NCI-H69 (cell line): ENCODE data around the gene STXBP5.
A peak's percentile ranks its signal among the peaks of the same experiment; 100 is the strongest.

ENCODE experiments used
- DNase-seq: peaks from one replicate; lab custom pipeline; 2025; lab: John Stamatoyannopoulos, UW

Gene STXBP5

GRCh38 chr6:147178355-147178754, 25.9 kb upstream of the STXBP5 start:
- DNase-seq = no peak

- DNase-seq = no peak
Observed at GRCh38 chr6:147179809-147180208, 24.4 kb upstream of the STXBP5 start.

GRCh38 chr6:147180926-147181325, 23.3 kb upstream of the STXBP5 start:
- no peak for DNase-seq

- DNase-seq = no peak
Observed at GRCh38 chr6:147184379-147184778, 19.8 kb upstream of the STXBP5 start.

DNA sequence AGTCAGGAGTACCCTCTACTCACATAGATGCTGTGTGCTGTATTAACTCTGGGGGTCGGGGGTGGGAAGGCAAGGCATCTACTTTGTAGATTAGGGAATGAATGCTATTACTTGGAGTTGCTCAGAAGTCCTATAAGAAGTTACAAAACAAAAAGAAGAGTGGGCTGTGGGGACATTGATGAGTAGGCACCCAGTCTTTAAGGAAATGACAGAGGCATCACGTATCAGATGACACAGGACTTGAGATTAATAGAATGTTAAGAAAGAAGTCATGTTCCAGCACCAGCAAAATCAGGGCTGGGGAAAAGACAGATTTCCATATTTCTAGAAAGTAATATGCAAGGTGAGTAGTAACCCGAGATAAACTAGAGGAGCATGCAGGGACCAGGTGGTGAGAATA, 19.0 kb upstream of the STXBP5 start:
- no peak for DNase-seq

- DNase-seq = no peak
Observed at GRCh38 chr6:147190556-147190955, 13.7 kb upstream of the STXBP5 start.

GRCh38 chr6:147192278-147192911, 11.8 kb upstream of the STXBP5 start:
- DNase-seq = peak; percentile 56

- no peak for DNase-seq
Observed at GRCh38 chr6:147194652-147195411, 9.4 kb upstream of the STXBP5 start.

DNA sequence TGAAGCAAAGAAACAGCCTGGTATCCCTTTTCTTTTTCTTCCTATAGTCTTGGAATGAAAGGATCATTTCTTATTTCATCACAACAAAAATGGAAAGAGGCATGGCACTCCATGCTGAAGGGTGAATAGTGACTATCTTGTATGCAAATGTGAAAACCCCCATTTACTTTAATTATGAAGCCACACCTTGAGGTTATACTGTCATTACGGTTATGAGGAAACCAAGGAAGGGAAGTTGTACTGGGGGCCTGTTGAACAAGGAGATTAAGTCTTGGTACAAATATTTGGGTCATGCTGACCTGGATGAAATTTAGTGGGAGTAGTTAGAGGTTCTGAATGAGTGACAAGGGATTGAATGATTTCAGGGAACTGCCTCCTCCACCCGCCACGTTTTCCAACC, 8.7 kb upstream of the STXBP5 start:
- no peak for DNase-seq

DNA sequence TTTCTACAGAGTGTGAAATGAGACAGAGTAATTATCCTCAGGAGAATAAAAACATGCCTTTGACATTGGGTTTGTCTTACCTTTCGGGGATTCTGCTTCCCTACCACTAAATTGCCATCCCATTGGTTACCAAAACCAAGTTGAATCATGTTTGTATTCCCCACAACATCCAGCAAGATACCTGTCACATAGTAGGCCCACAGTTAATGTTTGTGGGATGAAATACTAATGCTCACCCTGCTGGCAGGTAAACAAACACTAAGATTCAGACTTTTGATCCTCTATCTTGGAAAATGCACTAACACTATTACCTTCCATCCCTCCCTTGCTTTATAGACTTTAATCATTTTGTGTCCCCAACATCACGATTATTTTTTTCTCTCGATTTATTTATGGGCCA, 8.2 kb upstream of the STXBP5 start:
- DNase-seq = no peak

DNA sequence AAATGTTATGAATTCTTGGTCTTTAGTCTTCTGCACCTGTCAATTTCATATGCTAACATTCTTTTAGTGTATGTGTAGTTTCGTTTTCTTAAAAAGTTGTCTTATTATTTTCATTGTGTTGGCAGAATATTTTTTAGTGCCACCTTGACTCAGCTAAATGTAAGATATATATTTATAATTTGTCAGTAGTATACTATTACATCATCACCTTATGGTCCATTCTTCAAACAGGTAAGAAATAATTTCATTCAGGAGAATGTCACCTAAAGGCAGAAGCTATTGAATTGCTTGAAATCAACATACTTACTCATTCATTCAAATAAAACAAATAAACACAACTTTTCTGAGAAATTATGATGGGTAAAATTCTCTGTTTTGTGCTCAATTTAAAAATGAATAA, 3.5 kb upstream of the STXBP5 start:
- DNase-seq = no peak

GRCh38 chr6:147201885-147202515, 2.2 kb upstream of the STXBP5 start:
- DNase-seq = peak; percentile 91

DNA sequence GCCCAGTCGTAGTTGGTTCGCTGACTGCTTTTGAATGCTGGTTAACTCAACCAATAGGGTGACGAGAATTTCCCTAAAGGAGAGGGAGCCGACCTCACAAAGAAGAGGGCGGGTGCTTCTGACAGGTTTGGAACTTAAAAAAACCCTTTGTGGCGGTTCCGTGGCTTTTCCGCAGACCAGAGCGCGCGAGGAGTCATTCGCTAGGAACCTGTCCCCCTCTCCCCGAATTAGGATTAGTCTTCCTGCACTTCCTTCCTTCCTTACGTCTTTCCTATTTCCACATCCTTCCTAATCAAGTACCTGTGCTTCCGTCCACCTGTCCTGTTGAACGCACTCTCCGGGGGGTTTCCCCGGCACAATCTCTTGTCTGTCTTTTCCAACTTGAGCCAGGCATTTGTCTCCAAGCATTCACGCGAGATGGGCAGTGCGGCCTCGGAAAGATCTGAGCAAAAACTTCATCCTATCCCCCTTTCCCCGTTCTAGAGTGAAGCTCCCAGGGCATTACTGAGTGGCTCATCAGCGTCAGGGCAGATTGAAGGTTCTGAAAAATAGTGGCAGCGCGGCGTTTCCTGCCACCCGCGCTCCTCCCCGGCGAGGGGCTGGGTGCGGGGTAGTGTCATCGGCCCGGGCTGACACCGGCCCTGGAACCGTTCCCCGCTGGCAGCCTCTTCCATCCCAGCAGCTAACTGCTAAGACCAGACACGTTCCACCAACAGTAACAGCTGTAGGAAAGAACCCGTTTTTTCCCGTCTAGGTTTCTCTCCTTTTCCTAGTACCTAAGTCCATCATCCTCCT, 1.5 kb upstream of the STXBP5 start:
- DNase-seq = peak; percentile 99

DNA sequence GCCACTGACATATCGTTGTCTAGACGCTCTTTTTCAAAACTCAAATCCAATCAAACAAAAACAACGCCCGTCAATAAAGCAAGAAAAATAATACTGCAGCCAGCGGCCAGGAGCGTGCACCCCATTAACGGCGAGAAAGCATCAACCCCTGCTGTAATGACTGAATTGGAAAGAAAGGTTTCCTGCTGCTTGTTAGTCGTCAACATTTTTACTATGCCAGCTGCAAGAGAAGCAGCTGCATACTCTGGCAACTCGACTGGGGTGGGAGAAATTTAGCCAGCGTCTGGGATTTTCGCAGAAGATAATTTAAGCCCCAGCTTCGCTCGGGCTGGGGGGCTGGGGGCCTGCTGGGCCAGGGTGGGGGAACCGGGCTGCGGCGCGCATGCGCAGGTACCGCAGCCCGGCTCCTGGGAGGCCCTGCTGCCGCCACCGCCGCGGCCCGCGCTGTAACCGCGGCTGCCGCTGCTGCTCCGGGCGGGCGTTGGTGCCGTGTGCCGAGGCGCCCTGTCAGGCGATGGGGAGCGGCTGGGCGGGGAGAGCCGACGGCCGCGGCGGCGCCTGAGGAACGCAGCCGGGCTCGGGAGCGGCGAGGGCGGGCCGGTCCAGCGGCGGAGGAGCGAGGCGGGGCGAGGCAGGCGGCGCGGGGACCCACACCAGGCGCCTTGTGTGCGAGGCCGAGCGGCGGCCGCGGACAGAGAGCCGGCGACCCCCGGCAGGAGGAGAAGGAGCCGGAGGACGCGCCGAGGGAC, 732 bp upstream of the STXBP5 start:
- peak; percentile 87 for DNase-seq

DNA sequence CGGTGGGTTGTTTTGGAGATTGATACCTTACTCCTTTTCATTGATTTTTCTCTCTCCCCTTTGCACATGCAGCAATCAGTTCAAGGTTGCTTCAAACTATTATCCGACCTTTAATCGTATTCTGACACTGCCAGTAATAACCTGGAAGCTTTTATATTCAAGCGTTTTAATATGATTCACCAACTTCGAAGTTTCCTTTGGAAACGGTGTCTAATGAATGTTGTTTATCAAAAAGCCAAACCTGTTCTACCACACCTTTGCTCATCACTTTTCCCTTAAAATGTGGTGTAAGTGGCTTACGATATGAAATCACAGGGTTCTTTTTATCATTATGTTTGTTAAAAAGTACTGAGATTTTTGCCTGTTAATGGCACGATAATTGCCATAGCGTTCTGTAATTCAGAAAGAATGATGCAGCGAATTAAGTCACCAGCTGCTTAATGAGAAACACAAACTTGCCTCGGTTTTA, 660 bp downstream of the STXBP5 start:
- peak; percentile 54 for DNase-seq

GRCh38 chr6:147205690-147206600, 1.7 kb downstream of the STXBP5 start:
- peak; percentile 75 for DNase-seq

DNA sequence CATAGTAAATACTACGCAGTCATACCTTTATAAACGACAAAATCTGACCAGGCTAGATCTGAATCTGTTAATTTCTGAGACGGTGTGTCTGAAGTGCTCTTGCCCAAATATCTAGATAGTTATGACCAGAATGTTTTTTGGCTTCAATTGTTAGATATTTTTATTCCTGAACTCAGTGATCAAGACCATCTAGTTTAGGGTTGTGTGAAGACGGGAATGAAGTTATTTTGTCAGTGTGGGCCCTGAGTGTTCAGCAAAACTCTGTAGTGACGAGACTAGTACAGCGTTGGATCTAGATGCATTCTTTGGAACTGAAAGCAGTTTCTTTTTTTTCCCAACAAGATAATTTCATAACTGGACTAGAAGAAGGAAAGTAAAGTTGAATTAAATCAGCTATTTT, 3.1 kb downstream of the STXBP5 start:
- DNase-seq = peak; percentile 54

DNA sequence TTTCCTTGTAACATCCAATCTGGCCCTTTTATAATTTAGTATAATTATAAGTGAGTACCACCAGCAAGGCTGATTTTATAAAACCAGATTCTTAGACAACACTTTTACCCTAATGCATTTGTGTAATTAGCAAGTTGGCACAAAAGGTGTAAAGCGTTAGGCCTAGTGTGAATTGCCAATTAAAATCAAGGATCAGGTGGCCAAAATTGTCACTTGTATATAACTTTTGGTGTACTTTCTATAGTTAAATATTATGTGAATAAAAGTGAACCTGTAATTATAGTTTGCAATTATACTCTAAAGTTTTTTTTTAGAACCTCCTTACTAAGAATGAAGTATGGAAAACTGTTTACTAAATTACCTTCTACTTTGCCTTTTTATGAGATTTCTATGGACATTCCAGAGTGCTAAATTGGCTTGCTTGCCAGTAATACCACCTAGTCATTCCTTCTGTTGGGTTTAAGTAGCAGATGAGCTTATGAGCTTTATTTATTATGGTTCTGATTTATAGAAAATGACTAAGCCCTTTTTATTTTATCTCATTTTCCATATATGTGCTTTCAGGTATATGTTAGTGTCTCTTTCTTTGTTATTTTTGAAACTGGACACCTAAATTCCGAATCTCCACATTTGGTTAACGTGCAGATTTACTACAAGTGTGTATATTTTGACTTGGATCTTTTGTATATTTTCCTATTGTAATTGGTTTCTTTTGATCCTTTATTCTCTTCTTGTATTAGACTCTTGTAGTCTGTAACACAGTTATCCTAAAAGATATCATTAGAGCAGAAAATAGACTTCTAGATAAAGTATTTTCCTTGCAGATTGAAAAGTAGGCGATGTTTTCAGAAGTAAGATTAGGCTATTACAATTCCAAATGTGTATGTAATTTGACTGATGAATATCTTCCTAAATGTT, 3.9 kb downstream of the STXBP5 start:
- DNase-seq = peak; percentile 64

DNA sequence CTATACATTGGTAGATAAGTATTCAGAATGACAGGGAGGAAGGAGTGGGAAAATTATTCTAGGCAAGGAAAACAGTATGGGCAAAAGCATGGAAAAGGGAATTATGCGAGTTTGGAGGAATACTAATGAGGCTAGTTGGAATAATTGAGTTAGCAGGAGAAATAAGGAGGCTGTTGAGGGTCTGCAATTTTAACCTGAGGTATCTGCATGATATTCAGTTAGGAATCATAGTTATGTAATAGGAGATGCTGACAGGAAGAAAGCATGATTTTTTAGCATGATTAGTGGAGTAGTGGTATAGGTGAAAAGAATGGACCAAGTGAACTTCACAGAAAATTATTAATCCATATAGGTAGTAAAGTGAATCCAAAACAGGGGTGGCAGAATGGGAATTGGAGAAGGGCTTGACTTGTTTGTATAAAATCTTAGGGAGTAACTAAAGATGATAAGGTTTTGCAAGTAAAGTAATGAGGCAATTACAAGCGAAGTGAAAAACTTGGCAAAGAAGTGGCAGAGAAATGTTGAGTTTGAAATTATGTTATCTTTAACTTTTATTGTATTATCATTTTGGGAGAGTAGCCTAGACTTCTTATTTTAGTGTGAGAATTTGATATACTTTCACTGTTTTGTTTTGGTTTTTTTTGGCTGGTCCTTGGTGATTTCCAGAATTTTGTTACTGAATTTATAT, 5.7 kb downstream of the STXBP5 start:
- no peak for DNase-seq
